Stimulated activated effector memory CD8-positive, alpha-beta T cell treated with anti-CD3 and anti-CD28 coated beads, Interleukin-12 subunit alpha, Interleukin-12 subunit beta, amount 100 ng/mL, for 72 hours (primary cell): ENCODE measurements around the gene ATIC.
A peak's percentile ranks its signal among the peaks of the same experiment; 100 is the strongest.
"Not testable (repeated sequence)": the region's sequence is repeated elsewhere in the genome, so short reads cannot be mapped to it uniquely, and the experiment has no call there.

Experiments
- ATAC-seq: fragments of 150-1000 bp; cut with Tn5 transposase; 2 replicates; pipeline ENCODE4 v1.10.0; 2021
- DNase-seq, 2 donors: peaks; one replicate each; pipeline ENCODE4 v3.0.0; 2021 to 2022; ENCODE audit warnings: low spot score in 2 of 2
- H3K27ac Mint-ChIP-seq: one replicate; pipeline ENCODE4 v1.8.0; 2022; ENCODE audit warnings: mild to moderate bottlenecking, mixed read lengths
- H3K36me3 Mint-ChIP-seq: one replicate; pipeline ENCODE4 v1.8.0; 2022; ENCODE audit warnings: mild to moderate bottlenecking, mixed read lengths
- H3K4me1 Mint-ChIP-seq: one replicate; pipeline ENCODE4 v1.8.0; 2022; ENCODE audit warnings: mixed read lengths
- H3K4me3 Mint-ChIP-seq: one replicate; pipeline ENCODE4 v1.8.0; 2022; ENCODE audit warnings: mild to moderate bottlenecking, mixed read lengths
- H3K9me3 Mint-ChIP-seq: one replicate; pipeline ENCODE4 v1.8.0; 2022; ENCODE audit warnings: mixed read lengths

ATIC gene

GRCh38 chr2:215290980-215291599 is 20.8 kb upstream of the ATIC start:
- H3K4me1 Mint-ChIP-seq, result no peaks in the 10 kb centered on the region
- no peak overlapping the region for H3K27ac Mint-ChIP-seq
- no peaks in the 10 kb centered on the region for H3K36me3 Mint-ChIP-seq
- no peak overlapping the region for H3K4me3 Mint-ChIP-seq
- no peaks in the 10 kb centered on the region for H3K9me3 Mint-ChIP-seq
- no peak for DNase-seq
- no peak for ATAC-seq

- H3K9me3 Mint-ChIP-seq, result no peaks in the 10 kb centered on the region
- H3K4me3 Mint-ChIP-seq, result no peak overlapping the region
- no peaks in the 10 kb centered on the region for H3K36me3 Mint-ChIP-seq
- H3K4me1 Mint-ChIP-seq, result no peaks in the 10 kb centered on the region
- ATAC-seq, result no peak
- H3K27ac Mint-ChIP-seq, result no peak overlapping the region
- DNase-seq, result no peak
Observed at GRCh38 chr2:215293879-215294278, 18.0 kb upstream of the ATIC start.

GRCh38 chr2:215299337-215299859 is 12.5 kb upstream of the ATIC start:
- Mint-ChIP-seq H3K36me3 (no peaks in the 10 kb centered on the region), H3K4me3 (no peak overlapping the region), H3K9me3 (peaks cover 2% of the 10 kb centered on the region), H3K27ac (no peak overlapping the region), H3K4me1 (no peaks in the 10 kb centered on the region)
- no peak for DNase-seq
- no peak for ATAC-seq

- ATAC-seq, result no peak
- Mint-ChIP-seq H3K36me3 (no peaks in the 10 kb centered on the region), H3K4me1 (no peaks in the 10 kb centered on the region), H3K4me3 (no peak overlapping the region), H3K27ac (no peak overlapping the region), H3K9me3 (peaks cover 2% of the 10 kb centered on the region)
- DNase-seq, result no peak
Observed at GRCh38 chr2:215301994-215302393, 9.9 kb upstream of the ATIC start.

GRCh38 chr2:215311259-215311624 is 617 bp upstream of the ATIC start:
- not testable (repeated sequence) for H3K9me3 Mint-ChIP-seq, ATAC-seq
- H3K27ac Mint-ChIP-seq, result peak overlapping the region; percentile 84
- peak; percentile 3 to 55 for DNase-seq
- peaks cover 28% of the 10 kb centered on the region for H3K4me1 Mint-ChIP-seq
- H3K4me3 Mint-ChIP-seq, result peak overlapping the region; percentile 78
- peaks cover 37% of the 10 kb centered on the region for H3K36me3 Mint-ChIP-seq

GRCh38 chr2:215313255-215313613 is 1.4 kb downstream of the ATIC start:
- ATAC-seq, result no peak
- Mint-ChIP-seq H3K4me1 (peaks cover 30% of the 10 kb centered on the region), H3K36me3 (peaks cover 57% of the 10 kb centered on the region), H3K4me3 (peak overlapping the region; percentile 78), H3K9me3 (no peaks in the 10 kb centered on the region), H3K27ac (peak overlapping the region; percentile 84)
- DNase-seq, result no peak

GRCh38 chr2:215314896-215315295 is 3.0 kb downstream of the ATIC start:
- Mint-ChIP-seq H3K9me3 (no peaks in the 10 kb centered on the region), H3K4me3 (no peak overlapping the region), H3K27ac (peak overlapping the region; percentile 84), H3K36me3 (peaks cover 74% of the 10 kb centered on the region), H3K4me1 (peaks cover 30% of the 10 kb centered on the region)
- DNase-seq (no peak), ATAC-seq (no peak)

- no peak overlapping the region for H3K4me3 Mint-ChIP-seq
- no peaks in the 10 kb centered on the region for H3K9me3 Mint-ChIP-seq
- H3K27ac Mint-ChIP-seq, result no peak overlapping the region
- ATAC-seq (no peak), DNase-seq (no peak)
- H3K4me1 Mint-ChIP-seq, result peaks cover 33% of the 10 kb centered on the region
- peaks cover 78% of the 10 kb centered on the region for H3K36me3 Mint-ChIP-seq
Observed at GRCh38 chr2:215315301-215315700, 3.4 kb downstream of the ATIC start.

GRCh38 chr2:215316336-215316735 is 4.5 kb downstream of the ATIC start:
- Mint-ChIP-seq H3K4me1 (peaks cover 36% of the 10 kb centered on the region), H3K9me3 (no peaks in the 10 kb centered on the region), H3K4me3 (no peak overlapping the region), H3K27ac (no peak overlapping the region), H3K36me3 (peaks cover 88% of the 10 kb centered on the region)
- ATAC-seq (no peak), DNase-seq (no peak)

- Mint-ChIP-seq H3K36me3 (peaks cover 98% of the 10 kb centered on the region), H3K4me1 (peaks cover 21% of the 10 kb centered on the region), H3K27ac (no peak overlapping the region), H3K4me3 (no peak overlapping the region), H3K9me3 (no peaks in the 10 kb centered on the region)
- DNase-seq (no peak), ATAC-seq (no peak)
Observed at GRCh38 chr2:215319500-215319899, 7.6 kb downstream of the ATIC start.

- Mint-ChIP-seq H3K36me3 (peaks cover 98% of the 10 kb centered on the region), H3K9me3 (no peaks in the 10 kb centered on the region), H3K27ac (no peak overlapping the region), H3K4me1 (peaks cover 15% of the 10 kb centered on the region), H3K4me3 (no peak overlapping the region)
- DNase-seq (no peak), ATAC-seq (no peak)
Observed at GRCh38 chr2:215320102-215320501, 8.2 kb downstream of the ATIC start.

- no peak for DNase-seq
- no peak overlapping the region for H3K4me3 Mint-ChIP-seq
- no peak overlapping the region for H3K27ac Mint-ChIP-seq
- ATAC-seq, result no peak
- H3K9me3 Mint-ChIP-seq, result no peaks in the 10 kb centered on the region
- H3K36me3 Mint-ChIP-seq, result peaks cover 100% of the 10 kb centered on the region
- peaks cover 12% of the 10 kb centered on the region for H3K4me1 Mint-ChIP-seq
Observed at GRCh38 chr2:215320679-215321078, 8.8 kb downstream of the ATIC start.

GRCh38 chr2:215324811-215325210 is 13.0 kb downstream of the ATIC start:
- Mint-ChIP-seq H3K9me3 (no peaks in the 10 kb centered on the region), H3K4me3 (no peak overlapping the region), H3K4me1 (peaks cover 14% of the 10 kb centered on the region), H3K27ac (peak overlapping the region; percentile 77), H3K36me3 (peaks cover 100% of the 10 kb centered on the region)
- ATAC-seq (no peak), DNase-seq (no peak)

- Mint-ChIP-seq H3K4me1 (peaks cover 8% of the 10 kb centered on the region), H3K36me3 (peaks cover 100% of the 10 kb centered on the region), H3K27ac (peak overlapping the region; percentile 78), H3K4me3 (no peak overlapping the region), H3K9me3 (no peaks in the 10 kb centered on the region)
- ATAC-seq, result no peak
- no peak for DNase-seq
Observed at GRCh38 chr2:215328066-215328465, 16.2 kb downstream of the ATIC start.

GRCh38 chr2:215332872-215333595 is 21.2 kb downstream of the ATIC start:
- DNase-seq, result no peak
- Mint-ChIP-seq H3K4me1 (peaks cover 8% of the 10 kb centered on the region), H3K9me3 (no peaks in the 10 kb centered on the region), H3K36me3 (peaks cover 100% of the 10 kb centered on the region), H3K4me3 (no peak overlapping the region), H3K27ac (no peak overlapping the region)
- peak; percentile 42 for ATAC-seq
